Myometrial cell (primary cell): Measurements from ENCODE around the gene SERPINB3. TPM values are rescaled to one million over a fixed set of nuclear protein-coding genes. Genes with fewer than 3 reads are reported as not detected.

Source experiments
- total RNA-seq: library from RNA; depleted of rRNA; stranded (reverse); fragments of >200 nt; gene quantifications from 2 replicates; pipeline ENCODE4 v1.2.3, GENCODE V29; 2015

Gene SERPINB3
- not detected in 2 replicates for total RNA-seq

DNA sequence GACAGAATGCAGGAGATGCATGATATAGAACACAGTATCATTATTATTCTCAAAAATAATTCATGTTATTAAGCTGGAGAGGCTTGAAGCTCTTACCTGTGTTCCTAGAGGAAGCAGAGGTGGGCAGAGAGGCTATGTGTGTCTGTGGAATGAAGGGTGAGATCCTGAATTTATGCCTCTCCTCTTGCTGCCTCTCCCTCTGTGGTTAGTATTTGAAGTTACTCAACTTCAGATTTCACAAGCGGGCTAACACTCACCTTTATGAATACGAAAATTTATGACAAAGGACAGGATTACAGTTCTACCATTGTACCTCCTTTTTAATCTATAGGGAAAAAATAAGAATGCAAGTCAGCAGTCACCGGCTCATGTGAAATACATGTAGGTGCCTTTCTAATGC lies at the start of gene SERPINB3:
Gene SERPINB3 (minus strand): TSS at position 144 of the 400 bp plus-strand sequence. CDS start 677 bp downstream, outside the sequence.

DNA sequence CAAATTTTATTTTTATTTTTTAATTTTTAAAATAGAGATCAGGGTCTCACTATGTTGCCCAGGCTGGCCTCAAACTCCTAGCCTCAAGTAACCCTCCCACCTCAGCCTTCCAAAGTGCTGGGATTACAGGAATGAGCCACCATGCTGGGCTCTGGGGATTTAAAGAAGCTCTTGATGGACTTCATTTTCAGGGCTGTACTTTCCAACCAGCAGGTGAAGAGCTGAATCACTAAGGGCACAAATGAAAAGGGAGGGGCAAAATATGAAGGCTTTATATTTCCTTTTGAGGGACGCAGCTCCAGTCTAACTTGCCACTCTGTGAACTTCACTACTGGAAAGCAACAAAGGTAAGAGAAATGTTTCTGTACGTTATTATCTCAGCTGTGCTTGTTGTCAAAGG lies 41.0 kb upstream of the SERPINB3 start, which contains the start of gene SERPINB11:
Gene SERPINB11 (plus strand): TSS at position 301 of the 400 bp plus-strand sequence. CDS start 7,234 bp downstream, outside the sequence.

DNA sequence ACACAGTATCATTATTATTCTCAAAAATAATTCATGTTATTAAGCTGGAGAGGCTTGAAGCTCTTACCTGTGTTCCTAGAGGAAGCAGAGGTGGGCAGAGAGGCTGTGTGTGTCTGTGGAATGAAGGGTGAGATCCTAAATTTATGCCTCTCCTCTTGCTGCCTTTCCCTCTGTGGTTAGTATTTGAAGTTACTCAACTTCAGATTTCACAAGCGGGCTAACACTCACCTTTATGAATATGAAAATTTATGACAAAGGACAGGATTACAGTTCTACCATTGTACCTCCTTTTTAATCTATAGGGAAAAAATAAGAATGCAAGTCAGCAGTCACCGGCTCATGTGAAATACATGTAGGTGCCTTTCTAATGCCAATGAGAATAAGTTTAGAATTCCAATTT lies 17.6 kb downstream of the SERPINB3 start, which contains the start of gene SERPINB4:
Gene SERPINB4 (minus strand): TSS at position 115 of the 400 bp plus-strand sequence. CDS start 679 bp downstream, outside the sequence.

Other genes starting within 250 kb of the SERPINB3 start
- gene VPS4B, start 239.4 kb downstream of the SERPINB3 start, total RNA-seq, result 26.8 and 30.5 TPM in 2 replicates
- gene SERPINB5, start 184.9 kb downstream of the SERPINB3 start, total RNA-seq, result not detected in 2 replicates
- gene SERPINB12, start 119.5 kb downstream of the SERPINB3 start, total RNA-seq, result not detected in 2 replicates
- not detected in 2 replicates for gene SERPINB13, start 74.5 kb downstream of the SERPINB3 start, total RNA-seq
- not detected in 2 replicates for gene SERPINB4, start 17.6 kb downstream of the SERPINB3 start, total RNA-seq
- not detected in 2 replicates for gene SERPINB11, start 41.1 kb upstream of the SERPINB3 start, total RNA-seq
- 16.1 and 25.1 TPM in 2 replicates for gene SERPINB7, start 113.5 kb upstream of the SERPINB3 start, total RNA-seq
- gene SERPINB2, start 225.8 kb upstream of the SERPINB3 start, total RNA-seq, result not detected in 2 replicates
- 0.35 TPM in 1 of 2 replicates, not detected in the other for gene SERPINB10, start 246.1 kb upstream of the SERPINB3 start, total RNA-seq